IMR-90 (cell line): Measurements from ENCODE around the gene NAXE. TPM values are rescaled to one million over a fixed set of nuclear protein-coding genes. Genes with fewer than 3 reads are reported as not detected.

ENCODE experiments used
- ATAC-seq: fragments of 200-7000 bp; cut with Tn5 transposase; 2 replicates; pipeline ENCODE4 v1.9.1; 2020; ENCODE audit warnings: low read depth, mild to moderate bottlenecking, moderate library complexity
- BruUV-seq: library from RNA; stranded (reverse); fragments of 400-500 nt; replicated peaks from 2 replicates; lab custom pipeline; 2021; lab: Mats Ljungman, UMichigan
- CTCF ChIA-PET: fragments of 300-600 bp; formaldehyde crosslinking; extraction: SDS; loops from one replicate; lab custom pipeline; 2021; ENCODE audit warnings: antibody characterized with exemption; lab: Yijun Ruan, JAX
- POLR2A ChIA-PET: fragments of 300-600 bp; sonication (Branson Sonifier 250); formaldehyde crosslinking; loops from one replicate; lab custom pipeline; 2022; ENCODE audit warnings: antibody characterized with exemption; ENCODE audit not compliant: unreplicated experiment; lab: Charles Lee
- DNase-seq: peaks from one replicate; pipeline ENCODE4 v3.0.0; 2013
- H2AFZ ChIP-seq: replicated peaks from 2 replicates; pipeline ENCODE3; 2013; ENCODE audit warnings: low read length, mild to moderate bottlenecking; ENCODE audit not compliant: poor library complexity
- H2AK5ac ChIP-seq: 2 replicates; pipeline ENCODE4 v1.6.1; 2013; ENCODE audit warnings: low read depth, low read length, inconsistent platforms
- H2AK9ac ChIP-seq: replicated peaks from 2 replicates; pipeline ENCODE3; 2013; ENCODE audit warnings: mild to moderate bottlenecking, low read depth, low read length, moderate library complexity; ENCODE audit not compliant: poor library complexity
- H2BK120ac ChIP-seq: 2 replicates; pipeline ENCODE4 v1.6.1; 2013; ENCODE audit warnings: low read depth, low read length, inconsistent platforms
- H2BK15ac ChIP-seq: 3 replicates; pipeline ENCODE4 v1.6.1; 2013; ENCODE audit warnings: low read depth, low read length, inconsistent platforms
- H2BK20ac ChIP-seq: 2 replicates; pipeline ENCODE4 v1.6.1; 2013; ENCODE audit warnings: low read depth, mild to moderate bottlenecking, inconsistent platforms, low read length, moderate library complexity
- H2BK5ac ChIP-seq: 2 replicates; pipeline ENCODE4 v1.6.1; 2013; ENCODE audit warnings: mild to moderate bottlenecking, low read depth, low read length, inconsistent platforms; ENCODE audit not compliant: poor library complexity, severe bottlenecking
- H3K14ac ChIP-seq: replicated peaks from 2 replicates; pipeline ENCODE4 v1.6.1; 2013; ENCODE audit warnings: low read depth, low read length, inconsistent platforms
- H3K18ac ChIP-seq: 2 replicates; pipeline ENCODE4 v1.6.1; 2013; ENCODE audit warnings: low read depth, low read length, control low read depth
- H3K23ac ChIP-seq: 2 replicates; pipeline ENCODE4 v1.6.1; 2013; ENCODE audit warnings: low read depth, low read length, inconsistent platforms
- H3K27ac ChIP-seq: 2 replicates; pipeline ENCODE4 v1.5.1; 2013; ENCODE audit warnings: mild to moderate bottlenecking, control low read depth, low read length; ENCODE audit not compliant: insufficient read depth
- H3K27me3 ChIP-seq: 2 replicates; pipeline ENCODE4 v1.6.1; 2013; ENCODE audit warnings: low read length; ENCODE audit not compliant: control insufficient read depth, insufficient read depth
- H3K36me3 ChIP-seq: 2 replicates; pipeline ENCODE4 v1.6.1; 2013; ENCODE audit warnings: low read length, mixed read lengths; ENCODE audit not compliant: control insufficient read depth, insufficient read depth
- H3K4ac ChIP-seq: 2 replicates; pipeline ENCODE4 v1.6.1; 2013; ENCODE audit warnings: low read depth, low read length, inconsistent platforms
- H3K4me1 ChIP-seq: 2 replicates; pipeline ENCODE4 v1.6.1; 2013; ENCODE audit warnings: low read length, mixed read lengths; ENCODE audit not compliant: control insufficient read depth, insufficient read depth
- H3K4me2 ChIP-seq: 2 replicates; pipeline ENCODE4 v1.6.1; 2013; ENCODE audit warnings: low read depth, mild to moderate bottlenecking, control low read depth, low read length, moderate library complexity
- H3K4me3 ChIP-seq: 2 replicates; pipeline ENCODE4 v1.5.1; 2013; ENCODE audit warnings: low read depth, mild to moderate bottlenecking, control low read depth, low read length, moderate library complexity; ENCODE audit not compliant: insufficient read depth
- H3K56ac ChIP-seq: 2 replicates; pipeline ENCODE4 v1.6.1; 2013; ENCODE audit warnings: low read length, inconsistent platforms; ENCODE audit not compliant: insufficient read depth; ENCODE audit errors: extremely low read depth
- H3K79me1 ChIP-seq, 2 experiments: 2 replicates each; pipeline ENCODE4 v1.6.1; 2013; ENCODE audit warnings: low read length in 2 of 2, inconsistent platforms in 1 of 2, low read depth in 1 of 2
- H3K9ac ChIP-seq: 2 replicates; pipeline ENCODE4 v1.6.1; 2013; ENCODE audit warnings: low read depth, low read length, control low read depth
- H3K9me1 ChIP-seq: 2 replicates; pipeline ENCODE4 v1.6.1; 2013; ENCODE audit warnings: low read length, inconsistent platforms; ENCODE audit not compliant: insufficient read depth
- H3K9me3 ChIP-seq: 2 replicates; pipeline ENCODE4 v1.6.1; 2013; ENCODE audit warnings: low read length; ENCODE audit not compliant: control insufficient read depth, insufficient read depth
- H4K20me1 ChIP-seq: 2 replicates; pipeline ENCODE4 v1.6.1; 2013; ENCODE audit warnings: low read length, inconsistent platforms; ENCODE audit not compliant: insufficient read depth
- H4K5ac ChIP-seq: 2 replicates; pipeline ENCODE4 v1.6.1; 2013; ENCODE audit warnings: mild to moderate bottlenecking, low read depth, low read length, control low read depth
- H4K8ac ChIP-seq, 2 experiments: 2 replicates each; pipeline ENCODE4 v1.6.1; 2013; ENCODE audit warnings: low read depth in 2 of 2, low read length in 2 of 2, control low read depth in 1 of 2, inconsistent platforms in 1 of 2
- H4K91ac ChIP-seq: 2 replicates; pipeline ENCODE4 v1.6.1; 2013; ENCODE audit warnings: low read depth, low read length, inconsistent platforms; ENCODE audit not compliant: insufficient read depth
- CEBPB ChIP-seq: IDR thresholded peaks from 2 replicates; pipeline ENCODE4 v1.6.1; 2012; ENCODE audit warnings: low read depth, low read length, improper control_type of control experiment
- CHD1 ChIP-seq: IDR thresholded peaks from 2 replicates; pipeline ENCODE4 v1.6.1; 2012; ENCODE audit warnings: low read depth, low read length, improper control_type of control experiment
- CTCF ChIP-seq: conservative IDR thresholded peaks from 2 replicates; pipeline ENCODE4 v1.5.1; 2012; ENCODE audit warnings: mild to moderate bottlenecking, low read depth, low read length, improper control_type of control experiment
- MXI1 ChIP-seq: IDR thresholded peaks from 2 replicates; pipeline ENCODE4 v1.6.1; 2012; ENCODE audit warnings: low read depth, mild to moderate bottlenecking, low read length, moderate library complexity, borderline replicate concordance
- NFE2L2 ChIP-seq: fragments of 150-350 bp; IDR thresholded peaks from 2 replicates; pipeline ENCODE4 v1.6.1; 2016; ENCODE audit warnings: low read depth, mild to moderate bottlenecking, low read length
- POLR2A ChIP-seq: IDR thresholded peaks from 2 replicates; pipeline ENCODE4 v1.6.1; 2012; ENCODE audit warnings: mild to moderate bottlenecking, low read depth, low read length
- RCOR1 ChIP-seq: IDR thresholded peaks from 2 replicates; pipeline ENCODE4 v1.6.1; 2012; ENCODE audit warnings: mild to moderate bottlenecking, low read length, improper control_type of control experiment; ENCODE audit not compliant: insufficient replicate concordance
- WGBS, 2 experiments: methylation state at CpG; one replicate each; pipeline versions ENCODE4 v1.1.5 to v1.1.7; 2013; ENCODE audit warnings: missing lambda C conversion rate in 2 of 2; ENCODE audit not compliant: insufficient read length in 1 of 2; ENCODE audit errors: extremely low coverage in 2 of 2; 5-methylcytosine and 5-hydroxymethylcytosine counted together
- dilution Hi-C: fragments of 300-500 bp; cut with HindIII; formaldehyde crosslinking; loops from one replicate; pipeline ENCODE4 v1.14.3; 2018; ENCODE audit warnings: low sequenced_read_pairs; ENCODE audit not compliant: unreplicated experiment
- in situ Hi-C: fragments of 300-500 bp; cut with MboI; formaldehyde crosslinking; loops from 3 replicates; pipeline ENCODE4 v1.14.3; 2019; ENCODE audit warnings: low sequenced_read_pairs, inconsistent platforms, mixed read lengths
- intact Hi-C: fragments of 100-400 bp; cut with micrococcal nuclease; formaldehyde crosslinking; loops from 2 replicates; pipeline ENCODE4 v1.10.0; 2022
- polyA plus RNA-seq, 3 experiments: library from polyadenylated mRNA; depleted of rRNA; stranded (reverse); fragments of >200 nt; gene quantifications; 2 replicates each; pipeline ENCODE4 v1.2.3, GENCODE V29; 2012; ENCODE audit warnings: low replicate concordance in 1 of 3
- total RNA-seq: library from RNA; depleted of rRNA; stranded (reverse); fragments of >200 nt; gene quantifications from 2 replicates; pipeline ENCODE4 v1.2.3, GENCODE V29; 2012
- TF ChIP-seq, protein P1 (sequence below): fragments of 150-350 bp; IDR thresholded peaks from 2 replicates; pipeline ENCODE4 v1.6.1; 2017; ENCODE audit warnings: mild to moderate bottlenecking, antibody characterized with exemption, low read length, low read depth

NAXE gene
- total and polyA plus RNA-seq, 2 of the 4 experiments (the other 2 are of a cell fraction), result 61.0 to 74.2 TPM

GRCh38 chr1:156595016-156595415, 3.4 kb downstream of the NAXE start:
- Histone ChIP-seq H3K36me3 (peaks cover 33% of the 10 kb centered on the region), H3K27me3 (no peaks in the 10 kb centered on the region), H3K9me1 (peaks cover 10% of the 10 kb centered on the region)

More at GRCh38 chr1:156595016-156595415, 3.4 kb downstream of the NAXE start:
- H3K18ac ChIP-seq, result no peak overlapping the region
- H3K9me3 ChIP-seq, result no peaks in the 10 kb centered on the region
- no peak overlapping the region for H2BK20ac ChIP-seq
- H2AK9ac ChIP-seq, result no peak overlapping the region
- BruUV-seq, result no TSS peak
- no peak overlapping the region for H3K27ac ChIP-seq
- no peak overlapping the region for H3K4me3 ChIP-seq
- H3K23ac ChIP-seq, result no peak overlapping the region
- in situ Hi-C loops, result no loop called here
- DNase-seq (no peak), ATAC-seq (no peak)
- no peak overlapping the region for H2BK120ac ChIP-seq
- H3K14ac ChIP-seq, result no peak overlapping the region
- WGBS, 2 experiments, result 100% methylated on average over 2 of the region's 2 CpGs; no CpG with 5 or more reads in 1 of the 2 experiments
- no peak overlapping the region for H3K56ac ChIP-seq
- H4K8ac ChIP-seq, result no peak overlapping the region
- H3K4me1 ChIP-seq, result peaks cover 3% of the 10 kb centered on the region; the same call in 1 of the 2 replicates
- H4K91ac ChIP-seq, result no peak overlapping the region
- H3K4me2 ChIP-seq, result no peak overlapping the region
- H3K4ac ChIP-seq, result no peak overlapping the region
- POLR2A ChIA-PET, result no interaction called here
- no peak overlapping the region for H3K9ac ChIP-seq
- no peaks in the 10 kb centered on the region for H4K20me1 ChIP-seq
- TF ChIP-seq POLR2A (no peak), CTCF (no peak), CHD1 (no peak), RCOR1 (no peak), NFE2L2 (no peak), CEBPB (no peak), MXI1 (no peak)
- TF ChIP-seq, protein P1, sequence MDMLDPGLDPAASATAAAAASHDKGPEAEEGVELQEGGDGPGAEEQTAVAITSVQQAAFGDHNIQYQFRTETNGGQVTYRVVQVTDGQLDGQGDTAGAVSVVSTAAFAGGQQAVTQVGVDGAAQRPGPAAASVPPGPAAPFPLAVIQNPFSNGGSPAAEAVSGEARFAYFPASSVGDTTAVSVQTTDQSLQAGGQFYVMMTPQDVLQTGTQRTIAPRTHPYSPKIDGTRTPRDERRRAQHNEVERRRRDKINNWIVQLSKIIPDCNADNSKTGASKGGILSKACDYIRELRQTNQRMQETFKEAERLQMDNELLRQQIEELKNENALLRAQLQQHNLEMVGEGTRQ, result no peak
- dilution Hi-C loops, result no loop called here
- H2BK15ac ChIP-seq, result no peak overlapping the region
- intact Hi-C loops, result no loop called here
- CTCF ChIA-PET, result no interaction called here
- H2AFZ ChIP-seq, result no peak overlapping the region
- H4K5ac ChIP-seq, result no peak overlapping the region
- no peak overlapping the region for H2BK5ac ChIP-seq
- H3K79me1 ChIP-seq, result peaks cover 18 to 54% of the 10 kb centered on the region in 2 experiments
- H2AK5ac ChIP-seq, result no peak overlapping the region
